HG03280 (cell line): ENCODE data around the gene PSD4.

Experiments used
- ATAC-seq: cut with Tn5 transposase; IDR thresholded peaks from one replicate; pipeline ENCODE4 v1.9.1; 2021; ENCODE audit warnings: mild to moderate bottlenecking, moderate library complexity; ENCODE audit not compliant: unreplicated experiment

PSD4 gene

DNA sequence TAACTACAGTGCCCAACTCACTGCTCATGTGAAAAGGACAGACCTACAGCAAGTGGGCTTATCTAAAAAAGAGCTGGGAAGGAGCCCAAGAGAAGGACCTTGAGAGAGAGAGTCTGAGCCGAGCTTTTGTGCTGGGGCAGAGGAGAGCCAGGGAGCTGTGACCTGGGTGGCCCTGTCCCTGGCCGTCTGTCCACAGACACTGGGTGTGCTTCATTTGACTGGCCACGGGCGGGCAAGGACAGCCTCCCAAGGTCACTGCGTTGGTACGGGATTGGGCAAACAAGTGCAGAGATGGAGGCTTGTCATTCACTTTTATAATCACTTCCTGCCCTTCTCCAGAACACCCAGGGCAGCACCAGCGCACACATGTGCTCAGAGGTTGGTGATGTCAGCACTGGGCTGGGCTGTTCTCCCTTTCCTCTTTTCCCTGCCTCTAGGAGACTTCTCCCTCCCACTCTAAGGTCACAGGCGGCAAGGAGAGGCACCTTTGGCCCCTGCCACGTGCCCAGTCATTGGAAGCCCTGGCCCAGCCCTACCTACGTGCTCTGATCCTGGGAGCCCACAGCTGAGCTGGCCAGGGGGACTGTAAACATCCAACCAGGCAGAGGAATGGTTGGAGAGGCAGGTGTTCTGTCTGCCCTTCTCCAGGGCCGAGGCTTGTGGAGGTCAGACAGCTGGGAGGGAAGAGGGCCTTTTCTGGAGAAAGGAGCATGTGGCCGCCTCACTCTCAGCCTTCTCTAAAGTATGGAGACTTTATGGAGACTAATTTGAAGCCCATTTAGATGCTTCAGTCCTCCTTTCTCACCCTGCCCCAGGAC lies 6.4 kb upstream of the PSD4 start:
- ATAC-seq = no peak

- ATAC-seq = no peak
Measured at GRCh38 chr2:113167962-113168340, 5.8 kb upstream of the PSD4 start.

GRCh38 chr2:113169002-113169530 lies 4.7 kb upstream of the PSD4 start:
- ATAC-seq = no peak

DNA sequence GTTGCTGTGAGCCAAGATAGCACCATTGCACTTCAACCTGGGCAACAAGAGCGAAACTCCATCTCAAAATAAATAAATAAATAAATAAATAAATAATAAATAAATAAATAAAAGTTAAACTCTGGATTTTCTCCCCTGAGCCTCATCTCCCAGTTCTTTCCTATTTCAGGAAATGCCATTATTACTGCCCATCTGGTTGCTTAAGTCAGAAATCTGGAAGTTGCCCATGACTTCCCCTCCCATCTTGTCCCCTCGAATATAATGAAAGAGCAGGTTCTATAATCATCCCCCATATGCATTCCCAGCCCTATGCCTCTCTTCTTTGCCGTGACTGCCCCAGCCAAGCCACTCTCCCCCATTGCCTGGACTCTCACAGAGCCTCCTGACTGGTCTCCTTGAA lies 4.2 kb upstream of the PSD4 start:
- ATAC-seq = no peak

DNA sequence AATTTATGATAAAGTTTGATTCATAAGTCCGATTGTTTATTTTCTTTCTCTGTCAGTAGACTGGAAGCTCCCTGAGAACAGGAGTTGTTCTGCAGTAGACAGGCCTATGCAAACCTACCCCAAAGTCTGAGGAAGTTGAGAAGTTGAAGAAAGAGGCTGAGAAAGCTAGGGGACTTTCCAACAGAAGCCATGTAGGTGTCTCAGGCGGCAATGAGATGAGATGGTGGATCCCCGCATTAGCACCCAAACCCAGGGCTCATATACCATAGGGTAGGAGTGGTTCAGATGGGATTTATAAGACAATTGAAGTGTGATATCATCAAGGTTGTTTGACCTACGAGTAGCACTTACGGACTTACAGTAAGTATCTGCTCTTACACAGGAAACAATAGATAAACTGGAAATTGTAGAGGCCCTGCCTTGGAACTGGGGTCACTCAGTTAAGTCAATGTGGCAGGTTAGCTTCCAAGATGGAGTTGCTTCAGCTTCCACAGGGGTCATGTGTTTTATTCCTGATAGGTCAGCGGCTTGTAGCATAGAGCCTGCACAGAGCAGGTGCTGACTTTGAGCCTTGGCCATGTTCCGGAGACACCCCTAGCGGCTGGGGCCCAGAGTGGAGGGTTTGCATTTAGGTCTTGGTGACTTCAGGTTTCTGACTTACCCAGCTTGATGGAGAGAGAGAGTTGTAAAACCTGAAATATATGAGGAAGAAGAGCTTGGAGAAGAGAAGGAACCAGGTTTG lies 2.3 kb upstream of the PSD4 start:
- no peak for ATAC-seq

- ATAC-seq = no peak
Measured at GRCh38 chr2:113172721-113173541, 840 bp upstream of the PSD4 start.

GRCh38 chr2:113174376-113174750 lies 592 bp downstream of the PSD4 start:
- ATAC-seq = no peak

DNA sequence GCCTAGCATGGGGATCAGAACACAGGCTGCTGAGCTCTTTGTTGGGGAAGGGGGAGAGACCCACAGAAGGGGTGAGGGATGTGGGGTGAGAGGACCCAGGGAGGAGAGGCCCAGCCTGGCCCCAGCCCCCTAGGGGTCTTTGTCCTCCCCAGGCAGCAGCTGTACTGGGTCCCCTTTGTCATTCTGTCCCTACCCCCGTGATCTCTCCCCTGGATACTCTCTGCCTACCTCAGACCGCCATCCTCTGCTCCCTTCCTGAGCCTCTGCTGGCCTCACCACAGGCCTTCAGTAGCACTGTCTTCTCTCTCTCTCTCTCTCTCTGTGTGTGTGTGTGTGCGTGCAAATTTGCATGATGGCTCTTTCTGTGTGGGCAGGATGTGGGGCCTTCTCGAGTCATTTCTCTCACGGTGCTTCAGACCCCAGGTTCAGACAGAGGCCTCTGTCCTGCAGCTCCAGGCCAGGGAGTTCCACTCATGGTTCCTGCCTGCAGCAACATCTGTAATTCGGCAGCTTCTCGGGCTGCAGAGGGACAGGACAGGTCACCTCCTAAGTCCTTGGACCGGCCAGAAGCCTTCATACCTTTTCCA lies 1.4 kb downstream of the PSD4 start:
- ATAC-seq = peak; percentile 69

- no peak for ATAC-seq
Measured at GRCh38 chr2:113175736-113176695, 2.2 kb downstream of the PSD4 start.

- no peak for ATAC-seq
Measured at GRCh38 chr2:113176696-113177355, 3.1 kb downstream of the PSD4 start.

DNA sequence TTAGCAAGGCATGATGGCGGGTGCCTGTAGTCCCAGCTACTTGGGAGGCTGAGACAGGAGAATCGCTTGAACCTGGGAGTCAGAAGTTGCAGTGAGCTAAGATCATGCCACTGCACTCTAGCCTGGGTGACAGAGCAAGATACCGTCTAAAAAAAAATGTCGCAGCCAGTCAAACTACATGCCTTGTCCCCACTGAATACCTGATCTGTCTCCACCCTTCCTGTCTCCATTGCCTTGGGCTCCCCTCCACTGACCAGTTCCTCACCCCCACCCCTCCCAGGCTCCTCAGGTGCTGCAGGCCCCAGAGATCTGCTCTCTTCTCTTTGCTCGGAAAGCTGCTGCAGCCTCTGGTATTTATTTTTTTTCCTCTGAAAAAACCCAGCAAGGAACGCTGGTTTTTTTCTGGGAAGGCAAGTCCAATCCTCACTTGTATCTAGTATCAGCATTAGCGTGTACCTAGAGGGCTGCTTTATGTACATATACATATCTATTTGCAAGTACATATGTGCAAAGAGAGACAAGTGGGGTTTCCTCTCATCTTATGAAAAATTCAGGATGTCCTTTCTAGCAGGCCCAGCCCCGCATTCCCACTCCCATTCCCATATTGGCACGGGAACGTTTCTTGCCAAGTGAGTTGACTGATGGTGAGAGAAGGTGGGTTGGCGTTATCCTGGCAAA lies 4.4 kb downstream of the PSD4 start:
- ATAC-seq = no peak

DNA sequence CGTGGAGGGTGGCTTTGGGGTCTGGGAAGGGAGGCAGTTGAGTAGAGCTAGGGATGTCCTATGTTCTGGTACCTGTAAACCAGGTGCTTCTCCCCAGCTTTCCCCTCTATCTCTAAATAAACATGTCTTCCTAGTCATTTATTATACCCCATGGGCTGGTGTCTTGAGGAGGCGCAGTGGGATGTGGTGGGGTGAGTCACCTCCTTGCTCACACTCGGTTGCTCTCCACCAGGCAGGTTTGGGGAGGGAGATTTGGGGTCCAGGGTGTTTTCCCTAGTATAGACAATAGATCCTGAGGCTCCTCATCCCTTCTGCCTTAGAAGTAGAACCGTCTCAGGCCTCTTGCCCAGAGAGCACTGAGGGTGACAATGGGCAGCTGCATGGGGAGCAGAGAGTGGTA lies 5.1 kb downstream of the PSD4 start:
- no peak for ATAC-seq

- ATAC-seq = no peak
Measured at GRCh38 chr2:113179446-113180045, 5.8 kb downstream of the PSD4 start.

DNA sequence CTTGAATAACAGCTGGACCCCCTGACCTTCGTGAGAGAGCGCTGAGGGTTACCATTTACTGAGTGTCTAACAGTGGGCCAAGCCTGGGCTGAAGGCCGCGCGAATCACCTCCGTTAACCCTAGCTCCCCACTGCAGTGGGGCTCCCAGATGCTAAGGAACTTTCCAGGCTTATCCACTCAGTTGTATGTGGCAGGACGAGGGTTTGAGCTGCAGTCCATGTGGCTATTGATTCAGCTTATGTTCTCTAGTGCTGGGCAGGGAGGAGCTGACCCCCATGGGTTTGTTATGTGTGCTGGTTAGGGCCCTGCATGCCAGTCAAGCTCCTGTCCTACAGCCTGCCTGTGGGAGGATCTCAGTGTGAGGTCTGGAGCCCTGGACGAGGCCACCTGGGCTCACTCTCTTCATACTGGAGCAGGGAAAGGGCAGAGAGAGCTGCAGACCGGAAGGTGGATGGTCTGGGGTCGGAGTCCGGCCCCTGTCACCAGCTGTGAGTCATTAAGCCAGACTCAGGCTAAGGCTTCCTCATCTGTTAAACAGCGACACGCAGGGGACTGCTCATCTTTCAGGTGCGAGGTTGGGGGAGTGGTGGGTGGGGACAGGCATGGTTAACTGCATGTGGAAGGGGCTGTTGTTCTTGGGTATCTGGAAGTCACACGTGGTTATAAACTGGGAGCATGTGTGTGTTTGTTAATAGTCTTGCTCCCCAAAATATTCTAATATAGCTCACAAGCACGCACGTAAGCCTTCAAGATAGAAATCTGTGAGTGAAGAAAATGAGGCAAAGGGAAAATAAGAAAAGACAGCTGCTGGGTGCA lies 6.6 kb downstream of the PSD4 start:
- no peak for ATAC-seq

DNA sequence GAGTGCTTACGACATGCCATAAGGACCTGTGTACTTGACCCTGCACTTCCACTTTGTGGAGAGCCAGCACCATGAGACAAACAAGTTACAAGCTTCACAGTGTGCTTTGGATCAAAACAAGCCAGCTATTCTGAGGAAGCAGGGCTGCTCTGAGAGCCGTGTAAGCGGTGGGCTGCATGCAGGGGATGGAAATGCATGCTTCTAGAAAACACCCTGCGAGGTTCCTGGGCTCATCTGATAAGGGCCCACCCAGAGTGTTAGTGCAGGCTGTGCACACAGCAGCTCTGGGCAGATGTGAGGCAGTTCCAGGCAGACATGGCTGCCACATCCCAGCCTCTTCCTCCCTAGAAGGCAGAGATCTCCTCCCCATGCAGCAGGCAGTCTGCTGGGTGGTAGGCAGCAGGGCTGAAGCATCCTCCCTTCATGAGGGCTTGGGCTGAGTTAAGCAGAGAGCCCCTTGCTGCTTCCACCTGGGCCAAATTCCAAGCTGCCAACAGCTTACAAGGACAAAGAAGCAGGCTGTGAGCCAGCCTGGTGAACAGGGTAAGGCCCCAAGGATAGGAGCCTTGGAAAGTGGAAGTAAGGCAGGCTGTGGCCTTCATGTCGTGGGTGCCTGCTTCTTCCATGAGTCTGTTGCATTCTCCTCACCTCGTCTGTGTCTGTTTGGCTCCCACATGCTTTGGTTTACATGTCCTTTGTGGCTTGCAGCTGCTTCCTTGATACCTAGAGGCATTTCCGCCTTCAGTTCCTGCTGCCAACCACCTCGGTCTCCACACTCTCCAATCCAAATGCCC lies 7.7 kb downstream of the PSD4 start:
- no peak for ATAC-seq

DNA sequence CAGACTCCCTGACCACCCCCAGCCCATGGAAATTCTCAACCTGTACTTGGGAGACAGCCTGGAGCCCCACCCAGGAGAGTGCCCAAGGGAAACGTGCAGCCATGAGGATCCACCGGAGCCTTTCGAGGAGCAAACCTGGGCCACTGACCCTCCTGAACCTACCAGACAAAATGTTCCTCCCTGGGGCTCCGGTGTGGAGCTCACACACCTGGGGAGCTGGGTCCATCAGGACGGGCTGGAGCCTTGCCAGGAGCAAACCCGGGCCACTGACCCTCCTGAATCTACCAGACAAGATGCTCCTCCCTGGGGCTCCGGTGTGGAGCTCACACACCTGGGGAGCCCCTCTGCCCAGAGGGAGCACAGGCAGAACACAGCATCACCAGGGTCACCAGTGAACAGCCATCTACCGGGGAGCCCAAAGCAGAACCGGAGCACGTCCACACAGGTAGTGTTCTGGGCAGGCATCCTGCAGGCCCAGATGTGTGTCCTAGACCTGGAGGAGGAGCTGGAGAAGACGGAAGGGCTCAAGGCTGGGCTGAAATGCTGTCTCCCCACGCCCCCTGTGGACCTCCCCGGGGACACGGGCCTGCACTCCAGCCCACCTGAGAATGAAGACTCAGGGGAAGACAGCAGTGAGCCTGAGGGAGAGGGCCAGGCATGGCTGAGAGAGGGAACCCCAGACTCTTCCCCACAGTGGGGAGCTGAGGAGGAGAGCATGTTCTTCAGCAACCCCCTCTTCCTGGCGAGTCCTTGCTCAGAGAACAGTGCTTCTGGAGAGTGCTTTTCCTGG lies 8.9 kb downstream of the PSD4 start:
- no peak for ATAC-seq
